ENCODE results near the gene YIF1B. TPM values are rescaled to one million over a fixed set of nuclear protein-coding genes. Genes with fewer than 3 reads are reported as not detected.
"Not testable (repeated sequence)": the region's sequence is repeated elsewhere in the genome, so short reads cannot be mapped to it uniquely, and the experiment has no call there.

The YIF1B gene
- total RNA-seq, 4 donors from 2014 or later: 14.2 to 36.4 (median 26.1) TPM

GRCh38 chr19:38351865-38352395, 36.2 kb upstream of the YIF1B start:
- no peak for TF ChIP-seq EP300 (IDR thresholded peaks at IDR 0.05)
- no peak for TF ChIP-seq POLR2AphosphoS5 (IDR thresholded peaks at IDR 0.05)
- no peak for TF ChIP-seq CTCF (IDR thresholded peaks at IDR 0.05)
- no peak overlapping the region for H3K27ac ChIP-seq
- 64% methylated on average over 7 of the region's 9 CpGs for WGBS
- H3K27me3 ChIP-seq: no peaks in the 10 kb centered on the region
- H3K4me3 ChIP-seq: no peak overlapping the region
- H3K9me3 ChIP-seq: no peaks in the 10 kb centered on the region
- no peak for DNase-seq (ENCODE audit: low spot score in 2 of 2)
- H3K36me3 ChIP-seq: no peaks in the 10 kb centered on the region
- H3K4me1 ChIP-seq: no peaks in the 10 kb centered on the region

DNA sequence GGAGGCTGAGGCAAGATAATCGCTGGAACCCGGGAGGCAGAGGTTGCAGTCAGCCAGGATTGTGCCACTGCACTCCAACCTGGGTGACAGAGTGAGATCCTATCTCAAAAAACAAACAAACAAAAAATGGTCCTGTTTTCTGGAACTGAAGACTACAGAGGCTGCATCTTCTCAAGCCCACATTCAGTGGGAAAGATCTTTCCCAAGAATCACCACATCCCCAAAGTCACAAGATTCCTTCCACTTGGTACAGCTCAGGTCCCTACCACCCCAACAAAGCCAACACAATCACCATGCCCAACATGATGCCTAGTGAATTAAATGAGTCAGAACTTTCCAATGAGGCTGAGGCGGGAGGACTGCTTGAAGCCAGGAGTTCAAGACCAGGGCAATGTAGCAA, 35.1 kb upstream of the YIF1B start:
- no peaks in the 10 kb centered on the region for H3K4me1 ChIP-seq

DNA sequence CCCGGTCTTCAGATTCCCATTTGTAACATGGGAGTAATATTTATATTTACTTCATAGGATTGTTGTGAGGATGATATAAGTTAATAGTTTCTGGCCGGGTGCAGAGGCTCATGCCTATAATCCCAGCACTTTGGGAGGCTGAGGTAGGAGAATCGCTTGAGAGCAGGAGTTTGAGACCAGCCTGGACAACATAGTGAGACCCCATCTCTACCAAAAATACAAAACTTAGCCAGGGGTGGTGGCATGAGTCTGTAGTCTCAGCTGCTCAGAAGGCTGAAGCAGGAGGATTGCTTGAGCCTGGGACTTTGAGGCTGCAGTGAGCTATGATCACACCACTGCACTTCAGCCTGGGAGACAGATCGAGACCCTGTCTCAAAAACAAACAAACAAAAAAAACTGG, 31.1 kb upstream of the YIF1B start:
- no peak overlapping the region for H3K4me3 ChIP-seq
- no peak for TF ChIP-seq POLR2A (IDR thresholded peaks at IDR 0.05)
- no peak for TF ChIP-seq EP300 (IDR thresholded peaks at IDR 0.05)
- TF ChIP-seq POLR2AphosphoS5 (IDR thresholded peaks at IDR 0.05): no peak
- TF ChIP-seq CTCF (IDR thresholded peaks at IDR 0.05): no peak
- no peak overlapping the region for H3K27ac ChIP-seq
- H3K36me3 ChIP-seq: peaks cover 13% of the 10 kb centered on the region
- no peaks in the 10 kb centered on the region for H3K9me3 ChIP-seq
- no peaks in the 10 kb centered on the region for H3K27me3 ChIP-seq
- DNase-seq (ENCODE audit: low spot score in 2 of 2): no peak
- no peaks in the 10 kb centered on the region for H3K4me1 ChIP-seq
- WGBS: 78% methylated on average over 4 of the region's 4 CpGs

More for the DNA sequence above, 35.1 kb upstream of the YIF1B start:
- Histone ChIP-seq H3K27ac (no peak overlapping the region), H3K27me3 (no peaks in the 10 kb centered on the region), H3K36me3 (no peaks in the 10 kb centered on the region), H3K4me3 (no peak overlapping the region), H3K9me3 (no peaks in the 10 kb centered on the region)
- no peak for DNase-seq (ENCODE audit: low spot score in 2 of 2)
- WGBS: 90% methylated on average over 3 of the region's 3 CpGs
- TF ChIP-seq POLR2A (IDR thresholded peaks at IDR 0.05): no peak
- TF ChIP-seq CTCF (IDR thresholded peaks at IDR 0.05): no peak
- no peak for TF ChIP-seq POLR2AphosphoS5 (IDR thresholded peaks at IDR 0.05)
- no peak for TF ChIP-seq EP300 (IDR thresholded peaks at IDR 0.05)

DNA sequence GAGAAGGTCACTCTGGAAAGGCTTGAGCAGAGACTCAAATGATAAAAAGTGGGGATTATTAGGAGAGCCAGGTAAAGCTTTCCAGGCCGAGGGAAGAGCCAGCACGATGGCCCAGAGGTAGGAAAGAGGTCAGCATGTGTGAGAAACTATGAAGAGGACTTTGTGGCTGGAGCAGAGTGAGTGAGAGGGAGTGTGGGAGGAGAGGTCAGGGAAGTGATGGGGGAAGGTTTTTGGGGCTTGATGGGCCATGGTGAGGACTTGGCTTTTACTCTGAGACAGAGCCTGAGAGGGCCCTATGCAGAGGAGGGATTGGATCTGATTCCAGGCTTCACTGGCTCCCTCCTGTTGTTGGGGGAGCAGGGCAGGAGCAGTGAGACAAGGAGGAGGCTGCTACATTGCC, 25.2 kb upstream of the YIF1B start:
- no peaks in the 10 kb centered on the region for H3K27me3 ChIP-seq
- no peaks in the 10 kb centered on the region for H3K9me3 ChIP-seq
- H3K4me3 ChIP-seq: no peak overlapping the region
- peaks cover 16% of the 10 kb centered on the region for H3K36me3 ChIP-seq
- no peak for TF ChIP-seq POLR2AphosphoS5 (IDR thresholded peaks at IDR 0.05)
- TF ChIP-seq EP300 (IDR thresholded peaks at IDR 0.05): no peak
- TF ChIP-seq POLR2A (IDR thresholded peaks at IDR 0.05): no peak
- TF ChIP-seq CTCF (IDR thresholded peaks at IDR 0.05): no peak
- DNase-seq (ENCODE audit: low spot score in 2 of 2): no peak
- peaks cover 25% of the 10 kb centered on the region for H3K4me1 ChIP-seq
- WGBS: 87% methylated on average over 2 of the region's 2 CpGs
- H3K27ac ChIP-seq: no peak overlapping the region

GRCh38 chr19:38339011-38339410, 23.3 kb upstream of the YIF1B start:
- not testable (repeated sequence) for H3K9me3 ChIP-seq; H3K27ac ChIP-seq; H3K36me3 ChIP-seq; H3K4me3 ChIP-seq; DNase-seq (ENCODE audit: low spot score in 2 of 2); H3K27me3 ChIP-seq
- WGBS: 37% methylated on average over 4 of the region's 4 CpGs
- H3K4me1 ChIP-seq: peaks cover 29% of the 10 kb centered on the region

GRCh38 chr19:38337360-38337653, 21.6 kb upstream of the YIF1B start:
- Histone ChIP-seq H3K4me1 (peaks cover 29% of the 10 kb centered on the region), H3K27me3 (no peaks in the 10 kb centered on the region), H3K4me3 (peak overlapping the region; percentile 76), H3K9me3 (no peaks in the 10 kb centered on the region), H3K36me3 (peaks cover 3% of the 10 kb centered on the region), H3K27ac (peak overlapping the region; percentile 96)
- 56% methylated on average over 10 of the region's 10 CpGs for whole genome bisulfite sequencing
- no peak for TF ChIP-seq CTCF (IDR thresholded peaks at IDR 0.05)
- no peak for TF ChIP-seq POLR2A (IDR thresholded peaks at IDR 0.05)
- TF ChIP-seq EP300 (IDR thresholded peaks at IDR 0.05): no peak
- no peak for TF ChIP-seq POLR2AphosphoS5 (IDR thresholded peaks at IDR 0.05)
- DNase-seq (ENCODE audit: low spot score in 2 of 2): no peak
